Activated naive CD4-positive, alpha-beta T cell treated with anti-CD3 and anti-CD28 coated beads for 36 hours (primary cell): ENCODE data around the gene ZYX. TPM values are rescaled to one million over a fixed set of nuclear protein-coding genes. Genes with fewer than 3 reads are reported as not detected.

ENCODE experiments used
- CTCF ChIA-PET: fragments of 350-600 bp; sonication (Branson Sonifier 250); formaldehyde crosslinking; loops from one replicate; lab custom pipeline; 2021; ENCODE audit warnings: antibody characterized with exemption; lab: Charles Lee
- DNase-seq: peaks from one replicate; pipeline ENCODE4 v3.0.0-alpha.2; 2020
- H3K27ac Mint-ChIP-seq: one replicate; pipeline ENCODE4 v1.8.0; 2021; ENCODE audit warnings: mild to moderate bottlenecking, mixed read lengths
- H3K27me3 Mint-ChIP-seq: one replicate; pipeline ENCODE4 v1.8.0; 2021; ENCODE audit warnings: low read depth, mixed read lengths
- H3K36me3 Mint-ChIP-seq: one replicate; pipeline ENCODE4 v1.8.0; 2021; ENCODE audit warnings: low read depth, mixed read lengths
- H3K4me1 Mint-ChIP-seq: one replicate; pipeline ENCODE4 v1.8.0; 2021; ENCODE audit warnings: low read depth, mixed read lengths
- H3K4me3 Mint-ChIP-seq: one replicate; pipeline ENCODE4 v1.8.0; 2021; ENCODE audit warnings: mild to moderate bottlenecking, moderate library complexity, mixed read lengths
- H3K9me3 Mint-ChIP-seq: one replicate; pipeline ENCODE4 v1.8.0; 2021; ENCODE audit warnings: mixed read lengths
- intact Hi-C: fragments of 100-400 bp; cut with micrococcal nuclease; formaldehyde crosslinking; loops from one replicate; pipeline ENCODE4 v1.15.1; 2023
- total RNA-seq, 2 experiments: library from RNA; stranded (reverse); gene quantifications; one replicate each; pipeline ENCODE4 v1.2.3, GENCODE V29; 2021

ZYX gene
- total RNA-seq, 2 experiments from 2014 or later: 75.1 to 81.5 TPM

- H3K4me1 Mint-ChIP-seq: peaks cover 4% of the 10 kb centered on the region
- H3K36me3 Mint-ChIP-seq: no peaks in the 10 kb centered on the region
- H3K27ac Mint-ChIP-seq: no peak overlapping the region
- no peak for DNase-seq
- H3K27me3 Mint-ChIP-seq: peaks cover 21% of the 10 kb centered on the region
- CTCF ChIA-PET: interaction anchor here (0.6 kb wide), 1 partner anchor 66 kb away, joined by 3 read pairs; no protein-coding TSS in a partner anchor
- no peaks in the 10 kb centered on the region for H3K9me3 Mint-ChIP-seq
- intact Hi-C loops: loop anchor here (1.0 to 2.0 kb wide), 3 partner anchors 9 to 74 kb away; partner anchors contain the start of gene CASP2
- peak overlapping the region; percentile 67 for H3K4me3 Mint-ChIP-seq
Measured at GRCh38 chr7:143363016-143363937, 17.9 kb upstream of the ZYX start.

- Mint-ChIP-seq H3K4me1 (peaks cover 14% of the 10 kb centered on the region), H3K9me3 (no peaks in the 10 kb centered on the region), H3K4me3 (no peak overlapping the region), H3K36me3 (no peaks in the 10 kb centered on the region), H3K27me3 (peaks cover 15% of the 10 kb centered on the region), H3K27ac (no peak overlapping the region)
- CTCF ChIA-PET: interaction anchor here (0.8 to 1.8 kb wide), 2 partner anchors 25 to 127 kb away, joined by 3 to 9 read pairs; no protein-coding TSS in a partner anchor
- DNase-seq: no peak
- intact Hi-C loops: no loop called here
Measured at GRCh38 chr7:143367972-143368371, 13.2 kb upstream of the ZYX start.

- no peaks in the 10 kb centered on the region for H3K9me3 Mint-ChIP-seq
- CTCF ChIA-PET: interaction anchor here (0.8 to 2.4 kb wide), 3 partner anchors 11 to 127 kb away, joined by 3 to 12 read pairs (median 9); no protein-coding TSS in a partner anchor
- peaks cover 11% of the 10 kb centered on the region for H3K27me3 Mint-ChIP-seq
- H3K4me3 Mint-ChIP-seq: no peak overlapping the region
- H3K4me1 Mint-ChIP-seq: peaks cover 15% of the 10 kb centered on the region
- H3K27ac Mint-ChIP-seq: no peak overlapping the region
- H3K36me3 Mint-ChIP-seq: no peaks in the 10 kb centered on the region
- intact Hi-C loops: no loop called here
- no peak for DNase-seq
Measured at GRCh38 chr7:143368387-143368786, 12.8 kb upstream of the ZYX start.

GRCh38 chr7:143369678-143370651, 11.2 kb upstream of the ZYX start:
- Mint-ChIP-seq H3K9me3 (no peaks in the 10 kb centered on the region), H3K27ac (no peak overlapping the region), H3K36me3 (no peaks in the 10 kb centered on the region), H3K4me3 (no peak overlapping the region), H3K27me3 (no peaks in the 10 kb centered on the region), H3K4me1 (peaks cover 25% of the 10 kb centered on the region)
- no peak for DNase-seq
- intact Hi-C loops: loop anchor here (5.0 to 10.0 kb wide), 2 partner anchors 37 to 1465 kb away; partner anchors contain the start of genes EPHA1 and TPK1
- CTCF ChIA-PET: interaction anchor here (0.6 to 2.4 kb wide), 8 partner anchors 9 to 131 kb away, joined by 3 to 12 read pairs (median 4); no protein-coding TSS in a partner anchor

DNA sequence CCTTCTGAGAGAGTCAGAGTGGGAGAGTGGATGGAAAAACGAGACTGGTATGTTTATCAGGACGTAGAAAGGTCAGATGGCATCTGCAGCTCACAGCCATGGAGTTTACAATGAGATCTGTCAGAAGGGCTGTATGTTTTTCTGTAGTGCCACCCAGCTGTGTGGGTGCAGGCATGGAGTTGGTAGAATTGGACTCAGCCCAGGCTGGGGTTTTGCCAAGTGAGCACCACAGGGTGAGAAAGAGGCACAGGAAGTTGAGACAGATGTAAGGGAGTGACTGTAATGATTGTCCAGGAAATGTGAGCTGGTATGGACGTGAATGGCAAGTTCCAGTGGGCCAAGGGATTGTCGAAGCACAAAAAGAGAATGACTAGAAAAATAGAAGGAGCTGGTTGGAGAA, 9.1 kb upstream of the ZYX start:
- H3K27ac Mint-ChIP-seq: peak overlapping the region; percentile 24
- H3K27me3 Mint-ChIP-seq: no peaks in the 10 kb centered on the region
- CTCF ChIA-PET: interaction anchor here (0.6 to 2.2 kb wide), 12 partner anchors 11 to 132 kb away, joined by 3 to 21 read pairs (median 4); partner anchors contain the start of gene EPHA1
- no peak overlapping the region for H3K4me3 Mint-ChIP-seq
- H3K36me3 Mint-ChIP-seq: no peaks in the 10 kb centered on the region
- no peaks in the 10 kb centered on the region for H3K9me3 Mint-ChIP-seq
- peak; percentile 90 for DNase-seq
- intact Hi-C loops: loop anchor here (1.0 to 10.0 kb wide), 6 partner anchors 8 to 1463 kb away; partner anchors contain the start of genes CASP2, EPHA1 and TPK1
- peaks cover 41% of the 10 kb centered on the region for H3K4me1 Mint-ChIP-seq

DNA sequence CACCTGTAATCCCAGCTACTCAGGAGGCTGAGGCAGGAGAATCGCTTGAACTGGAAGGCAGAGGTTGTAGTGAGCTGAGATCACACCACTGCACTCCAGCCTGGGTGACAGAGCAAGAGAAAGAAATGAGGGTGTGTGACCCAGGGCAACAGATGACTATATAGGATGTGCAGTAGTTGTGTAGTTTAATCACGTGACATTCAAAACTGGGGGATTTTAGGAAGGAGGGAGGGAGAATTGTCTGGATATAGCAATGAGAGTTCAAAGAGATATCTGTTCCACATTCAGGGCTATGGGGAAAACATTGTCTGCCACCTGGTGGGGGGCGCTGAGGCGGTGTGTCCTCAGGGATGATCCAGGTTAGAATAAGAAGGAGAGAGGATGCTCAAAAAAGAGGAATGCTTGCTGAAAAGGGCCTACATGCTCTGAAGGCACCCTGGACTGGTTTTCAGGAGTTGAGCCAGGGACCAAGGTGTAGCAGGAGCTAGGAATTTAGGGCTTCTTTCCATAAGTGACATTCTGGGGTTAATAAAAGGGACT, 7.8 kb upstream of the ZYX start:
- Mint-ChIP-seq H3K36me3 (no peaks in the 10 kb centered on the region), H3K27ac (no peak overlapping the region), H3K9me3 (no peaks in the 10 kb centered on the region), H3K27me3 (no peaks in the 10 kb centered on the region), H3K4me1 (peaks cover 48% of the 10 kb centered on the region), H3K4me3 (no peak overlapping the region)
- CTCF ChIA-PET: interaction anchor here (0.7 to 2.2 kb wide), 4 partner anchors 20 to 133 kb away, joined by 3 to 21 read pairs (median 4); no protein-coding TSS in a partner anchor
- intact Hi-C loops: loop anchor here (5.0 to 10.0 kb wide), 2 partner anchors 34 to 1461 kb away; partner anchors contain the start of genes EPHA1 and TPK1
- DNase-seq: no peak

DNA sequence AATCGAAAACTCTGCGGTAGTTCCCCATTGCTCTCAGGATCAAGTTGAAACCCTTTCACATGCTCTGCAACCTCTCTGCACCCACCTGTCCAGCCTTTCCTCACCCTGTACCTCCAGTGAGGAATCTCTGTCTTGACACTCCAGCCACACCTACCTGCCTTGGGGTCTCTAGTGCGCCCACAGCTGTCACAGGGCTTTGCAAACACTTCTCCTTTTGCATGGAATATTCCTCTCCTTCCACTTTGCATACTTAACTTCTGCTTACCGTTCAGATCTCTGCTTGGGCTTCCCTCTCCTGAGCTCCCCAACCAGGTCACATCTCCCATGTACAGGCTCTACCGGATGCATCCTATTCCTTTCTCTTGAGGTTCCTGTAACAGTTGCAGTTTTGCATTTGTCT, 6.6 kb upstream of the ZYX start:
- Mint-ChIP-seq H3K4me1 (peaks cover 59% of the 10 kb centered on the region), H3K27me3 (no peaks in the 10 kb centered on the region), H3K27ac (peak overlapping the region; percentile 84), H3K4me3 (no peak overlapping the region), H3K9me3 (no peaks in the 10 kb centered on the region), H3K36me3 (no peaks in the 10 kb centered on the region)
- CTCF ChIA-PET: interaction anchor here (1.0 to 1.4 kb wide), 2 partner anchors 35 to 134 kb away, joined by 3 to 10 read pairs; no protein-coding TSS in a partner anchor
- intact Hi-C loops: loop anchor here (5.0 to 10.0 kb wide), 2 partner anchors 33 to 1460 kb away; partner anchors contain the start of genes EPHA1 and TPK1
- DNase-seq: no peak

DNA sequence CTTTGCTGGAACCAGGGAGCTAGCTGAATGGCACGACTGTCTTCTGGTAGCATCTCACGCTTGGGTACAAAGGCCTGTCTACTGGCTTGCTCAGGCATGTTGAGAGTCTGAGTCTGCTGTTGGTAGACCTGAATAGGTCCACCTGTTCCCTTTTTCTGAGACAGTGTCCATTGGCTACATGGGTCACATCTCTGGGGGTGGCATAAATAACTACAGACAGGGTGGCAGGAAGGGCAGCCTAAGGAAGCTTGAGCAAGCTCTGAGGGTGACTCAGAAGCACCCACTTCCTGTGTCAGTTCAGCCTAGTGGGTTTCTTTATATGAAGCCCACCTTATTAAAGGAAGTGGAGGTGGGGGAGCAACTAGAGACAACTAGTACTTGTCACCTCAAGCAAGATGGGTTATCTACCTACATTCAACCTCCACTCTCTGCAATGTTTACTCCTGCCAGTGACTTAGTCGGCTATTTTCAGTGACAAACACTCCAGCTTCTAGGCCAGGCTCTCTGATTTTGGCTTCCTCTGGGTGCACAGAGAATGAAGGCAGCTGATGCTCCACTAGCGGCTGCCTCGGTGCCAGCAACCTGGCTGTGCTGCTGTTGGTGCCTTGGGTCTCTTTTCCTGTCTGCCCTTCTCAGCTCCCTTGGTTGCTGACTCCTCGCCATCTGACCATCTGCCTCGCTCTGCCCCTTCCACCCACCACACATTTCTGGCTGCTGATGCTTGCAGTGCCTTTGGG, 5.7 kb upstream of the ZYX start:
- CTCF ChIA-PET: interaction anchor here (0.9 to 1.4 kb wide), 6 partner anchors 32 to 135 kb away, joined by 3 to 10 read pairs (median 3); partner anchors contain the start of gene GSTK1
- Mint-ChIP-seq H3K27ac (peak overlapping the region; percentile 84), H3K27me3 (no peaks in the 10 kb centered on the region), H3K4me1 (peaks cover 63% of the 10 kb centered on the region), H3K9me3 (no peaks in the 10 kb centered on the region), H3K36me3 (no peaks in the 10 kb centered on the region), H3K4me3 (no peak overlapping the region)
- peak; percentile 56 for DNase-seq
- intact Hi-C loops: loop anchor here (5.0 to 10.0 kb wide), 2 partner anchors 523 to 1459 kb away; partner anchors contain the start of gene TPK1

- no peak overlapping the region for H3K4me3 Mint-ChIP-seq
- H3K9me3 Mint-ChIP-seq: no peaks in the 10 kb centered on the region
- no peak for DNase-seq
- H3K4me1 Mint-ChIP-seq: peaks cover 63% of the 10 kb centered on the region
- no peak overlapping the region for H3K27ac Mint-ChIP-seq
- intact Hi-C loops: loop anchor here (5.0 to 10.0 kb wide), 2 partner anchors 524 to 1458 kb away; partner anchors contain the start of gene TPK1
- no peaks in the 10 kb centered on the region for H3K27me3 Mint-ChIP-seq
- CTCF ChIA-PET: interaction anchor here (0.5 to 1.6 kb wide), 4 partner anchors 31 to 119 kb away, joined by 3 to 5 read pairs (median 4); no protein-coding TSS in a partner anchor
- H3K36me3 Mint-ChIP-seq: no peaks in the 10 kb centered on the region
Measured at GRCh38 chr7:143376396-143376795, 4.7 kb upstream of the ZYX start.

DNA sequence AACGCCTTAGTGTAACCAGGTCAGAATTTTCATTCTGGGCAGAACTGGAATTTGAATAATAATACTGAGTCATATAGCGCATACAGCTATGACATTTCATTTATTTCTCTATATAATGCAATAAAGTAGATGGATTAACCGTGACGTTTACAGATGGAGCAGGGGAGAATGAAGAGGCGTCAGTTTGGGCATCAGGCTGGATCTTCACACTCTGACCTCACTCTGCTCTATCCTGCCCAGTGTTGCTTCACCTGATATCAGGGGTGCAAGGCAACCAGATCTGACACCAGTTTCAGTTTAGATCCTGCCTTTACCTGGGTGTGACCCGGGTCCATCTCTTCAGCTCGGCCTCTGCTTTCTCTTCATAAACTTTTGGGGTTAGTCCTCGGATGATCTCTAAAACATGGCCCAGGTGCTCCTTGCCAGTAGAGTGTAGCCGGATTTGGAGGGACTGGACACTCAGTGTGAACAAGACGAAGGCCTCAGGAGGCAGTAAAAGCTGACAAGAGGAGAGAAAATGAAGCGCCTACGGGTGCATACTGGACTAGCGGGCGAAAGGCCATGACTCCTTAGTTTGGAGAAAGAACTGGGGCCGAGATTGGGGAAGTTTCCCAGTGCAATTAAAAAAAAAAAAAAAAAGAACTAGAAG, 1.4 kb upstream of the ZYX start:
- H3K27ac Mint-ChIP-seq: peak overlapping the region; percentile 92
- H3K4me1 Mint-ChIP-seq: peaks cover 40% of the 10 kb centered on the region
- DNase-seq: no peak
- H3K4me3 Mint-ChIP-seq: peak overlapping the region; percentile 82
- H3K27me3 Mint-ChIP-seq: no peaks in the 10 kb centered on the region
- intact Hi-C loops: loop anchor here (1.0 to 10.0 kb wide), 11 partner anchors 7 to 1641 kb away; partner anchors contain the start of genes GSTK1, SSBP1 and TPK1
- CTCF ChIA-PET: interaction anchor here (0.6 to 4.1 kb wide), 23 partner anchors 10 to 1167 kb away, joined by 3 to 73 read pairs (median 4); partner anchors contain the start of gene EPHA1
- H3K36me3 Mint-ChIP-seq: no peaks in the 10 kb centered on the region
- H3K9me3 Mint-ChIP-seq: no peaks in the 10 kb centered on the region
